GM21447 (cell line): ENCODE results near the gene PKNOX2.

Source experiments
- ATAC-seq: cut with Tn5 transposase; IDR thresholded peaks from one replicate; pipeline ENCODE4 v1.9.1; 2021; ENCODE audit not compliant: unreplicated experiment

The PKNOX2 gene

GRCh38 chr11:125401746-125402145, 237.2 kb downstream of the PKNOX2 start:
- no peak for ATAC-seq

- ATAC-seq: no peak
These were observed 237.9 kb downstream of the PKNOX2 start for GRCh38 chr11:125402435-125402834.

- ATAC-seq: no peak
These were observed 239.7 kb downstream of the PKNOX2 start for GRCh38 chr11:125404157-125404810.

- peak; percentile 87 for ATAC-seq
These were observed 240.6 kb downstream of the PKNOX2 start for GRCh38 chr11:125404811-125405790.

GRCh38 chr11:125407046-125407445, 242.5 kb downstream of the PKNOX2 start:
- ATAC-seq: no peak

GRCh38 chr11:125408311-125408711, 243.8 kb downstream of the PKNOX2 start:
- no peak for ATAC-seq

GRCh38 chr11:125410091-125410490, 245.5 kb downstream of the PKNOX2 start:
- ATAC-seq: no peak

- ATAC-seq: no peak
These were observed 247.6 kb downstream of the PKNOX2 start for GRCh38 chr11:125412177-125412496.

- ATAC-seq: no peak
These were observed 248.0 kb downstream of the PKNOX2 start for GRCh38 chr11:125412509-125412908.

GRCh38 chr11:125413226-125413625, 248.7 kb downstream of the PKNOX2 start:
- ATAC-seq: no peak

- ATAC-seq: no peak
These were observed 249.6 kb downstream of the PKNOX2 start for GRCh38 chr11:125414121-125414520.

GRCh38 chr11:125416981-125417935, 252.7 kb downstream of the PKNOX2 start:
- ATAC-seq: no peak

- no peak for ATAC-seq
These were observed 253.8 kb downstream of the PKNOX2 start for GRCh38 chr11:125418396-125418795.

GRCh38 chr11:125422681-125423080, 258.1 kb downstream of the PKNOX2 start:
- ATAC-seq: no peak

- ATAC-seq: no peak
These were observed 258.8 kb downstream of the PKNOX2 start for GRCh38 chr11:125423247-125423849.

GRCh38 chr11:125425601-125426000, 261.1 kb downstream of the PKNOX2 start:
- ATAC-seq: no peak

GRCh38 chr11:125426818-125427528, 262.4 kb downstream of the PKNOX2 start:
- ATAC-seq: no peak

GRCh38 chr11:125428486-125429173, 264.1 kb downstream of the PKNOX2 start:
- no peak for ATAC-seq

- no peak for ATAC-seq
These were observed 264.7 kb downstream of the PKNOX2 start for GRCh38 chr11:125429174-125429707.
